ENCODE measurements around the gene MARVELD1. TPM values are rescaled to one million over a fixed set of nuclear protein-coding genes. Genes with fewer than 3 reads are reported as not detected.

The MARVELD1 gene
- total RNA-seq, 2 donors from 2014 or later = 8.5 to 26.5 TPM

DNA sequence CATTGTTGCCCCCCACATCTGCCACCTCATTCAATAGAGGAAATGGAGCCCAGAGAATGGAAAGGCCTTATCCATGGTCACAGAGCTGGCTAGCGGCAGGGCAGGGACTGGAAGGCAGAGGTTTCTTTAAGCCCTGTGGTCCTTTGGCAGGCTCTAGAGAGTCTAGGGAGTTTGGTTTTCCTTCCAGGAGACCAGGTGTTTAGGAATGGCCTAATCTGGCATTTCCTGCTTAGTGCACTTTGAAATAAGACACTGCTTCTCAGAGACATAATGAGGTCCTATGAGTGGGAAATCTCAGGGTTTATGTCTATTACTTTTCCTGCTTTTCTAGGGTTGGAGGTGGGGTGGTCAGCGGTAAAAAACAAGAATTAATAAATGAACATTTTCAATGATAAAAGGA is 6.1 kb downstream of the MARVELD1 start:
- peaks cover 6% of the 10 kb centered on the region for H3K36me3 ChIP-seq
- H3K27me3 ChIP-seq = no peaks in the 10 kb centered on the region
- H3K4me3 ChIP-seq = no peak overlapping the region
- DNase-seq (ENCODE audit: low spot score) = no peak
- H3K4me1 ChIP-seq = peaks cover 3 to 44% of the 10 kb centered on the region in 2 donors
- peak overlapping the region in 1 of 2 donors; percentile 48 for H3K27ac ChIP-seq
- H3K9me3 ChIP-seq = no peaks in the 10 kb centered on the region
- TF ChIP-seq, protein P1, sequence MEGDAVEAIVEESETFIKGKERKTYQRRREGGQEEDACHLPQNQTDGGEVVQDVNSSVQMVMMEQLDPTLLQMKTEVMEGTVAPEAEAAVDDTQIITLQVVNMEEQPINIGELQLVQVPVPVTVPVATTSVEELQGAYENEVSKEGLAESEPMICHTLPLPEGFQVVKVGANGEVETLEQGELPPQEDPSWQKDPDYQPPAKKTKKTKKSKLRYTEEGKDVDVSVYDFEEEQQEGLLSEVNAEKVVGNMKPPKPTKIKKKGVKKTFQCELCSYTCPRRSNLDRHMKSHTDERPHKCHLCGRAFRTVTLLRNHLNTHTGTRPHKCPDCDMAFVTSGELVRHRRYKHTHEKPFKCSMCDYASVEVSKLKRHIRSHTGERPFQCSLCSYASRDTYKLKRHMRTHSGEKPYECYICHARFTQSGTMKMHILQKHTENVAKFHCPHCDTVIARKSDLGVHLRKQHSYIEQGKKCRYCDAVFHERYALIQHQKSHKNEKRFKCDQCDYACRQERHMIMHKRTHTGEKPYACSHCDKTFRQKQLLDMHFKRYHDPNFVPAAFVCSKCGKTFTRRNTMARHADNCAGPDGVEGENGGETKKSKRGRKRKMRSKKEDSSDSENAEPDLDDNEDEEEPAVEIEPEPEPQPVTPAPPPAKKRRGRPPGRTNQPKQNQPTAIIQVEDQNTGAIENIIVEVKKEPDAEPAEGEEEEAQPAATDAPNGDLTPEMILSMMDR (IDR thresholded peaks at IDR 0.05) = no peak

DNA sequence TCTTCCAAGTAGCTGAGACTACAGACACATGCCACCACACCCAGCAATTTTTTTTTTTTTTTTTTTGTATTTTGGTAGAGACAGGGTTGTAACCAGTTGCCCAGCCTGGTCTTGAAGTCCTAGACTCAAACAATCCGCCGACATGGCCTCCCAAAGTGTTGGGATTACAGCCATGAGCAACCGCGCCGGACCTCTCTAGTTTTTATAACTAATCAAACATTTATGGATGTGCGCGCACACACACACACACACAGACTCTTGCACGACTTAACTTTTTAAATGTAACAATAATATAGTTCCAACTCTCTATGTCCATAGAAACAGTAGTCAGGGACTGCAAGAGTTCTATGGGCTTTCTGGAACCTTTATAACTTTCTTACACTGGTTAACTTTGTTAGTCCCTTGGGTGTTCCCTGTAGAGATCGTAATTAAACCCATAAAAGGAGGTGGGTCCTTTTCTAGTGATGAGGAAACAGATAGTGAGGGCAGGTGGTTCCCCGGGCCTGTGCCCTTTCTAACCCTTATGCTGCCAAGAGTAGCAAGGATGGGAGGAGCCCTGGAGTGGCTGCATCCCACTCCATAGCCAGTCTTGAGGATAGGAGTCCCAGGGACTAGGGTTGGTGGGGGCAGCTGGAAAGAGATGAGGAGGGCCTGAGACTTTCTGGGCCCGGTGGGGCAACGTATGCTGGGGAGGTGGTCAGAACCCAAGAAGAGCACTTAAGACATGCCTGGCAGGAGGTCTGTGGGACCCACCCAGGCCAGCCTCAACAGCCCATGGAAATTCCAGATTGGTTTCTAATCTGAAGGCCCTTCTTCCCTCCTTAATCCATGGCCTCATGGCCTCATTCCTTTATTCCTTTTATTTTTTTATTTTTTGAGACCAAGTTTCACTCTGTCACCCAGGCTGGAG is 8.6 kb downstream of the MARVELD1 start:
- peaks cover 3 to 24% of the 10 kb centered on the region in 2 donors for H3K4me1 ChIP-seq
- H3K36me3 ChIP-seq = peaks cover 6% of the 10 kb centered on the region
- H3K4me3 ChIP-seq = no peak overlapping the region
- no peaks in the 10 kb centered on the region for H3K9me3 ChIP-seq
- H3K27ac ChIP-seq = no peak overlapping the region
- no peaks in the 10 kb centered on the region for H3K27me3 ChIP-seq
- DNase-seq (ENCODE audit: low spot score) = no peak
- TF ChIP-seq, protein P1 (IDR thresholded peaks at IDR 0.05) = no peak

DNA sequence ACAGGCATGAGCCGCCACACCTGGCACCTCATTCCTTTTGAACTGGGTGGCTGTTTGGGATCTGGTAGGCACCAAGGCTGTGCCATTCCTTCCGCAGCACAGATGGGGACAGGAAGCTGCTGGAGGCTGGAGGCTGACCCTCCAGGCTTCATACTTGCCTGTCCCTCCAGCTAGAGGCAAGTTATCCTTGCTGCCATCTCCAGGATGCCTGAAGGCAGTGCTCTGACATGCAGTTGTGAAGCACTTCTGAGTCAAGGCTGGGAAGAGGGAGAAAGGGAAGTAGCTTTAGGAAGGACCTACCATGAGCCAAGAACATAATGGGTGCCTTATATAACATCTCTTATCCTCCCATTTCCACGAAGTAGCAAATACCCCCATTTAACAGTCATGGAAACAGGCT is 9.5 kb downstream of the MARVELD1 start:
- no peak for DNase-seq (ENCODE audit: low spot score)
- no peak overlapping the region for H3K27ac ChIP-seq
- no peaks in the 10 kb centered on the region for H3K27me3 ChIP-seq
- no peak overlapping the region for H3K4me3 ChIP-seq
- H3K9me3 ChIP-seq = no peaks in the 10 kb centered on the region
- TF ChIP-seq, protein P1 (IDR thresholded peaks at IDR 0.05) = no peak
- H3K4me1 ChIP-seq = peaks cover 3 to 17% of the 10 kb centered on the region in 2 donors
- H3K36me3 ChIP-seq = no peaks in the 10 kb centered on the region

DNA sequence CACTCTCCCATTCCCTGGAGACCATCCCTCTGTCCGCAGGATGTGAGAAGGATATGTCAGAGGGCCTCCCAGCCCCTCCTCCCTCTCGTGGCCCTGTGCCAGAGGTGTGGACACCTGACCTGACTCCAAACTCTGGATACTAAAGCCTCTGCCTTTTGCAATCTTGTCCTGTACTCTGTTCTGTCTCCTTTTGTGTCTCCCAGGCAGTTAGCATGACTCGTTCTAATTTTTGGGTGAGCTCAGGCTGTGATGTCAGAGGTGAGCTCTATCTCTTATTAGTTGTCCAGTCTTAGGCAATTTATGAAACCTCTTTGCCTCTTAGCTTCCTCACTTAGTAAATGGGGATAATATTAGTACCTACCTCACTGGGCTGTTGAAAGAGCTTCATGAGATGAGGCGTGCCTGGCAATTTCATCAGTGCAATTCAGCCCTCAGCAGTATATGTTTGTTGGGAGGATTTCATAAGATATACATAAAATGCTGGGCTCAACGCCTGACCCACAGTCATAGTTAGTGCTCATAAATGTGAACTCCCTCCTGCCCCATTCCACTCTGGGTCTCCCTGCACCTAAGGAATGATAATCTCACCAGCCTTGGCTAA is 10.9 kb downstream of the MARVELD1 start:
- no peaks in the 10 kb centered on the region for H3K9me3 ChIP-seq
- H3K4me1 ChIP-seq = peaks cover 0 to 4% of the 10 kb centered on the region in 2 donors
- no peaks in the 10 kb centered on the region for H3K36me3 ChIP-seq
- no peak overlapping the region for H3K4me3 ChIP-seq
- H3K27me3 ChIP-seq = no peaks in the 10 kb centered on the region
- no peak for DNase-seq (ENCODE audit: low spot score)
- no peak overlapping the region for H3K27ac ChIP-seq
- TF ChIP-seq, protein P1 (IDR thresholded peaks at IDR 0.05) = no peak

DNA sequence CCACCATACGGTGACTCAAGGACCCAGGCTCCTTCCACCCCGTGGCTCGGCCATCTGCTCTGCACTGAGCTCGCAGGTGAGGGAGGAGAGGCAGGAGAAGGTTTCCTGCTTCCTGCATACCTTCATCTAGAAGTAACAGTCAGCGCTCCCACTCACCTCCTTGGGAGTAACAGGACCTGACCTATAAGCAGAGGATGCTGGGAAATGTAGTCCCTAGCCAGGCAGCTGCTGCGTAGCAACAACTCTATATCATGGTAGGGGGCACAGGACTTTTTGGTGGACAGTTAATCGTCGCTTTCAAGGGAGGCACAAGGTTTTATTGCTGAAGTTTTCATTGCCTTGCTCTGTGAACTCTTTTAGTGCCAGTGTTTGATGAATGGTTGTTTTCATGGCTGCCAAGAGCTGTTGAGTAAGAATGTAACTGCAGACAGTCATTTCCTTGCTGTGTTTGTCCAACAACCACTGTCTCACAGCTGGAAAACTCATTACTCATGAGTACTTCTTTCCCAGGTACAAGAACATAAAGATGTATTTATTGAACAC is 13.2 kb downstream of the MARVELD1 start:
- H3K27ac ChIP-seq = peak overlapping the region in 1 of 2 donors; percentile 38
- TF ChIP-seq, protein P1 (IDR thresholded peaks at IDR 0.05) = no peak

More for the DNA sequence above, 13.2 kb downstream of the MARVELD1 start:
- Histone ChIP-seq H3K4me3 (no peak overlapping the region), H3K4me1 (peaks cover 0 to 4% of the 10 kb centered on the region in 2 donors), H3K9me3 (no peaks in the 10 kb centered on the region), H3K27me3 (no peaks in the 10 kb centered on the region), H3K36me3 (no peaks in the 10 kb centered on the region)
- no peak for DNase-seq (ENCODE audit: low spot score)
